Measurements from ENCODE around the gene TMSB10.

TMSB10 gene

GRCh38 chr2:84885111-84885510, 20.3 kb upstream of the TMSB10 start:
- no peak overlapping the region for H3K4me3 ChIP-seq (ENCODE audit: low read depth, low read length)
- TF ChIP-seq CTCF (IDR thresholded peaks at IDR 0.05; ENCODE audit: insufficient read depth, low read depth, low read length, missing control alignments) = no peak

GRCh38 chr2:84886791-84887190, 18.7 kb upstream of the TMSB10 start:
- no peak for TF ChIP-seq CTCF (IDR thresholded peaks at IDR 0.05; ENCODE audit: insufficient read depth, low read depth, low read length, missing control alignments)
- no peak overlapping the region for H3K4me3 ChIP-seq (ENCODE audit: low read depth, low read length)
- DNase-seq (ENCODE audit: low read depth) = no peak

More at GRCh38 chr2:84885111-84885510, 20.3 kb upstream of the TMSB10 start:
- no peak for DNase-seq (ENCODE audit: low read depth)

- TF ChIP-seq CTCF (IDR thresholded peaks at IDR 0.05; ENCODE audit: insufficient read depth, low read depth, low read length, missing control alignments) = no peak
- peak; percentile 83 for DNase-seq (ENCODE audit: low read depth)
- H3K4me3 ChIP-seq (ENCODE audit: low read depth, low read length) = peak overlapping the region; percentile 46
Observed at GRCh38 chr2:84888401-84889276, 16.8 kb upstream of the TMSB10 start.

GRCh38 chr2:84889332-84889731, 16.1 kb upstream of the TMSB10 start:
- TF ChIP-seq CTCF (IDR thresholded peaks at IDR 0.05; ENCODE audit: insufficient read depth, low read depth, low read length, missing control alignments) = no peak
- peak overlapping the region; percentile 46 for H3K4me3 ChIP-seq (ENCODE audit: low read depth, low read length)
- no peak for DNase-seq (ENCODE audit: low read depth)

- DNase-seq (ENCODE audit: low read depth) = no peak
- no peak for TF ChIP-seq CTCF (IDR thresholded peaks at IDR 0.05; ENCODE audit: insufficient read depth, low read depth, low read length, missing control alignments)
Observed at GRCh38 chr2:84891355-84892010, 14.0 kb upstream of the TMSB10 start.

GRCh38 chr2:84894131-84894586, 11.3 kb upstream of the TMSB10 start:
- no peak for TF ChIP-seq CTCF (IDR thresholded peaks at IDR 0.05; ENCODE audit: insufficient read depth, low read depth, low read length, missing control alignments)
- DNase-seq (ENCODE audit: low read depth) = no peak
- H3K4me3 ChIP-seq (ENCODE audit: low read depth, low read length) = no peak overlapping the region

More at GRCh38 chr2:84891355-84892010, 14.0 kb upstream of the TMSB10 start:
- no peak overlapping the region for H3K4me3 ChIP-seq (ENCODE audit: low read depth, low read length)
